ENCODE measurements around the gene ZBTB2. TPM values are rescaled to one million over a fixed set of nuclear protein-coding genes. Genes with fewer than 3 reads are reported as not detected.

Gene ZBTB2
- total and polyA plus RNA-seq, 2 donors (not counting 3 experiments of a cell fraction or from before 2014, with no cell fraction given): 11.8 to 13.1 TPM

DNA sequence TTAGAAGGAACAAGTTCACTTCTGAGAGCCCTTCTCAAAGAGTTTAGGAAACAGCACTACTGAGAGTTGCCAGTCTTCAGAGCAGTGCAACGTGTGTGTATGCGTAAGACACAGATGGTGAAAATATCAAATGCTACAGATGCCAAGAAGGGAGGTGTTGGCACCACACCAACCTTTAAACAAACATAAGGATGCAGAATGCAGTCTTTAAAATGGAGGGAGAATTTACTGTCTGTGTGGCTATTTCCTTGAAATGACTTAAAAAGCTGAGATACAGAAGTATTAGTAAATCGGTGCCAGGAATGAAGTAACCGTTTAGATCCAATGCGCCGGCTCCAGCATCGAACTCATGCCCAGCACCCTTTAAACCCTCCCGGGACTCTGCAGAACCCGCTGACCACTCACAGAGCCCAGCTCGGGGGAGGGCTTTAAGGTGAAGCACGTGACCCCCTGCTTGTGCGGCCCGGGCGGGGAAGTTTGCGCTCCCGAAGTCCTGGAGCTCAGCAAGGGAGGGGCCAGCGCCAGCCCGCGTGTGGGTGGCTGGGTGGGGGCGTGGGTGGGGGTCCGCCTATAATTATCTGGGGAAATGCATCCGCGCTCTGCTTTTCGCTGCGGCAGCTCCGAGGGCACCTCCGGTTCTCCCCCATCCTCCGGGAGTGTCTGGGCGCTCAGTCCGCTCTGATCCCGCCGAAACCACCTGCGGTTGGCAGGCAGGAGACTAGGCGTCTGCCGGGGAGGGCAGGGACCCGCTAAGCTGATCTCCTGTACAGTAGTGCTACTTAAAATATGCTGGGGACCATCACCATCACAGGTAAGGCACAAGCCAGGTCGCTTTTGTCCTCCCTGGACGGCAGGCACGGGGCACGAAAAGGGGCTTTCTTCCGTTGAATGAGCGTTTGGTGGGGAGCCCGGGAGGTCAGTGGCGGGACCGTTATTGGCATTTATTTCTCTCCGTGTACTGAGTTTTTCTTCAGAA is 66.0 kb downstream of the ZBTB2 start:
- dilution Hi-C loops (cut with MboI; ENCODE audit: extremely low pct_ligation_motif_present, low sequenced_read_pairs): no loop called here
- H2AFZ ChIP-seq (ENCODE audit: low read depth, low read length): peak overlapping the region; percentile 4
- peaks cover 63% of the 10 kb centered on the region for H3K79me2 ChIP-seq (ENCODE audit: control insufficient read depth, insufficient read depth, low read length)
- no peak for TF ChIP-seq POLR2A (IDR thresholded peaks at IDR 0.05; ENCODE audit: low read depth, low read length)
- TF ChIP-seq POLR2AphosphoS5 (IDR thresholded peaks at IDR 0.05; ENCODE audit: insufficient read depth, low read depth, low read length): peak; percentile 67
- TF ChIP-seq, protein P1, sequence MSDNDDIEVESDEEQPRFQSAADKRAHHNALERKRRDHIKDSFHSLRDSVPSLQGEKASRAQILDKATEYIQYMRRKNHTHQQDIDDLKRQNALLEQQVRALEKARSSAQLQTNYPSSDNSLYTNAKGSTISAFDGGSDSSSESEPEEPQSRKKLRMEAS (IDR thresholded peaks at IDR 0.05; ENCODE audit: insufficient read depth, insufficient read length): peak; percentile 77
- intact Hi-C loops (cut with micrococcal nuclease): loop anchor here (1.0 to 2.0 kb wide), 4 partner anchors 185 to 344 kb away; no protein-coding TSS in a partner anchor
- no peaks in the 10 kb centered on the region for H4K20me1 ChIP-seq (replicated peaks; ENCODE audit: control insufficient read depth, extremely low read depth, insufficient read depth, low read length)
- H3K4me2 ChIP-seq (ENCODE audit: insufficient read depth, low read length): peak overlapping the region; percentile 96
- no peaks in the 10 kb centered on the region for H3K9me3 ChIP-seq (replicated peaks; ENCODE audit: control insufficient read depth, insufficient read depth, low read length)
- BruUV-seq (replicated peaks): no TSS peak
- peak overlapping the region; percentile 25 to 93 (median 55) for H3K4me3 ChIP-seq (replicated peaks in 1 of 3; ENCODE audit: insufficient read depth in 1 of 3, low read depth in 1 of 3, low read length in 3 of 3)
- H3K4me1 ChIP-seq (ENCODE audit: control insufficient read depth, extremely low read depth, insufficient read depth, low read length): peaks cover 26% of the 10 kb centered on the region
- no peaks in the 10 kb centered on the region for H3K9me1 ChIP-seq (replicated peaks; ENCODE audit: control insufficient read depth, extremely low read depth, insufficient read depth, low read length)
- ChIA-PET POLR2A (interaction anchor here (0.7 to 1.8 kb wide), 7 partner anchors 85 to 459 kb away, joined by 3 to 12 read pairs (median 3); no protein-coding TSS in a partner anchor), CTCF (interaction anchor here (0.8 to 9.2 kb wide), 45 partner anchors 10 to 508 kb away, joined by 3 to 284 read pairs (median 8); partner anchors contain the start of gene AKAP12)
- no peaks in the 10 kb centered on the region for H3K27me3 ChIP-seq (ENCODE audit: control insufficient read depth in 2 of 2, insufficient read depth in 2 of 2, low read length in 2 of 2)
- H3K27ac ChIP-seq (ENCODE audit: insufficient read depth, low read depth, low read length): peak overlapping the region; percentile 80
- H3K36me3 ChIP-seq (ENCODE audit: control insufficient read depth in 2 of 2, extremely low read depth in 1 of 2, insufficient read depth in 2 of 2, low read length in 2 of 2): no peaks in the 10 kb centered on the region
- peak overlapping the region; percentile 97 for H3K9ac ChIP-seq (replicated peaks; ENCODE audit: extremely low read depth, insufficient read depth, low read length)
- peak; percentile 56 for FAIRE-seq
- peak; percentile 89 for DNase-seq (ENCODE audit: low read depth, low spot score)

DNA sequence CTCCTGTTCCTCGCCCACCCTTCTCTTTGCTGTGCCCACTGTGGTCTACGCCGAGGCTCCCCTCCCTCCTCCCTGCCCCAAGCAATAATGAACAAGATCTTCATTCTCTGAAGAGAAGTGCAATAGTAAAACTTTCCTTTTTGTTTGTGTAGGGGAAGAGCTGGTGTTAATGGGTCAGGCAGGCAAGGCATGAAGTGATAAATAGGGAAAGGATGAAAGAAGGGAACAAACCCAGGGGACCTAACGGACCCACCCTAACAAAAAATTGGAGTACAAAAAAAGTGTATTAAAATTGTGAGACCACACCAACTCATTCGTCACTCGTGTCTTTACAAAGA is 66.9 kb downstream of the ZBTB2 start:
- ChIA-PET POLR2A (interaction anchor here (0.6 to 1.8 kb wide), 4 partner anchors 310 to 433 kb away, joined by 3 to 11 read pairs (median 4); no protein-coding TSS in a partner anchor), CTCF (interaction anchor here (0.7 to 9.2 kb wide), 73 partner anchors 8 to 507 kb away, joined by 3 to 284 read pairs (median 5); partner anchors contain the start of gene AKAP12)
- Histone ChIP-seq H3K79me2 (ENCODE audit: control insufficient read depth, insufficient read depth, low read length) (peaks cover 54% of the 10 kb centered on the region), H3K27ac (ENCODE audit: insufficient read depth, low read depth, low read length) (peak overlapping the region; percentile 80), H2AFZ (ENCODE audit: low read depth, low read length) (peak overlapping the region; percentile 21), H3K4me2 (ENCODE audit: insufficient read depth, low read length) (peak overlapping the region; percentile 71), H3K9me1 (replicated peaks; ENCODE audit: control insufficient read depth, extremely low read depth, insufficient read depth, low read length) (no peaks in the 10 kb centered on the region), H3K9ac (replicated peaks; ENCODE audit: extremely low read depth, insufficient read depth, low read length) (peak overlapping the region; percentile 97), H3K27me3 (ENCODE audit: control insufficient read depth in 2 of 2, insufficient read depth in 2 of 2, low read length in 2 of 2) (no peaks in the 10 kb centered on the region), H4K20me1 (replicated peaks; ENCODE audit: control insufficient read depth, extremely low read depth, insufficient read depth, low read length) (no peaks in the 10 kb centered on the region), H3K36me3 (ENCODE audit: control insufficient read depth in 2 of 2, extremely low read depth in 1 of 2, insufficient read depth in 2 of 2, low read length in 2 of 2) (no peaks in the 10 kb centered on the region), H3K4me1 (ENCODE audit: control insufficient read depth, extremely low read depth, insufficient read depth, low read length) (peaks cover 26% of the 10 kb centered on the region), H3K9me3 (replicated peaks; ENCODE audit: control insufficient read depth, insufficient read depth, low read length) (no peaks in the 10 kb centered on the region), H3K4me3 (replicated peaks in 1 of 3; ENCODE audit: insufficient read depth in 1 of 3, low read depth in 1 of 3, low read length in 3 of 3) (peak overlapping the region in 1 of 3 experiments; percentile 93)
- BruUV-seq (replicated peaks): no TSS peak
- dilution Hi-C loops (cut with MboI; ENCODE audit: extremely low pct_ligation_motif_present, low sequenced_read_pairs): no loop called here
- FAIRE-seq: no peak
- intact Hi-C loops (cut with micrococcal nuclease): loop anchor here (1.0 to 5.0 kb wide), 11 partner anchors 38 to 432 kb away; no protein-coding TSS in a partner anchor
- TF ChIP-seq POLR2AphosphoS5 (IDR thresholded peaks at IDR 0.05; ENCODE audit: insufficient read depth, low read depth, low read length) (no peak), GATA2 (IDR thresholded peaks at IDR 0.05; ENCODE audit: insufficient read depth, insufficient read length, low read depth, low read length) (no peak), FOS (IDR thresholded peaks at IDR 0.05; ENCODE audit: borderline replicate concordance, insufficient read depth, low read length) (no peak), JUN (IDR thresholded peaks at IDR 0.05; ENCODE audit: borderline replicate concordance, insufficient read depth, insufficient read length, low read depth) (no peak), EZH2 (IDR thresholded peaks at IDR 0.05; ENCODE audit: borderline replicate concordance, low read depth, low read length, severe bottlenecking) (no peak)
- DNase-seq (ENCODE audit: low read depth, low spot score): no peak
